Astrocyte (in vitro differentiated cells and primary cell): Measurements from ENCODE around the gene PAX3. TPM values are rescaled to one million over a fixed set of nuclear protein-coding genes. Genes with fewer than 3 reads are reported as not detected.

ENCODE experiments used
- DNase-seq: peaks from one replicate; pipeline ENCODE4 v3.0.0-alpha.2; 2010; ENCODE audit warnings: low read depth
- FAIRE-seq: peaks from 2 replicates; lab custom pipeline; 2011; peaks lifted over from hg19 to GRCh38; lab: Jason Lieb, UNC
- H2AFZ ChIP-seq: 2 replicates; pipeline ENCODE4 v1.6.0; 2012; ENCODE audit warnings: low read depth, low read length, inconsistent platforms
- H3K27ac ChIP-seq: 2 replicates; pipeline ENCODE4 v1.5.1; 2011; ENCODE audit warnings: low read depth, low read length, inconsistent platforms
- H3K27me3 ChIP-seq: 2 replicates; pipeline ENCODE4 v1.6.0; 2011; ENCODE audit warnings: low read length, inconsistent platforms; ENCODE audit not compliant: insufficient read depth
- H3K36me3 ChIP-seq: 2 replicates; pipeline ENCODE4 v1.5.1; 2011; ENCODE audit warnings: low read length, inconsistent platforms; ENCODE audit not compliant: insufficient read depth
- H3K4me1 ChIP-seq: 2 replicates; pipeline ENCODE4 v1.5.1; 2011; ENCODE audit warnings: low read length, inconsistent platforms; ENCODE audit not compliant: insufficient read depth
- H3K4me2 ChIP-seq: 2 replicates; pipeline ENCODE4 v1.6.0; 2012; ENCODE audit warnings: low read length, inconsistent platforms
- H3K4me3 ChIP-seq: 2 replicates; pipeline ENCODE4 v1.5.1; 2011; ENCODE audit warnings: low read depth, mild to moderate bottlenecking, low read length, inconsistent platforms; ENCODE audit not compliant: insufficient read depth
- H3K79me2 ChIP-seq: 2 replicates; pipeline ENCODE4 v1.6.0; 2012; ENCODE audit warnings: mild to moderate bottlenecking, low read length, inconsistent platforms; ENCODE audit not compliant: insufficient read depth
- H3K9ac ChIP-seq: 2 replicates; pipeline ENCODE4 v1.6.0; 2012; ENCODE audit warnings: mild to moderate bottlenecking, low read length, inconsistent platforms
- H3K9me3 ChIP-seq: 2 replicates; pipeline ENCODE4 v1.5.1; 2012; ENCODE audit warnings: low read depth, mild to moderate bottlenecking, low read length, inconsistent platforms; ENCODE audit not compliant: insufficient read depth
- H4K20me1 ChIP-seq: 2 replicates; pipeline ENCODE4 v1.6.0; 2012; ENCODE audit warnings: low read length, inconsistent platforms; ENCODE audit not compliant: insufficient read depth
- H3K27ac Mint-ChIP-seq: one replicate; pipeline ENCODE4 v1.8.0; 2021; ENCODE audit warnings: mild to moderate bottlenecking, mixed read lengths; ENCODE audit not compliant: unreplicated experiment
- H3K27me3 Mint-ChIP-seq: one replicate; pipeline ENCODE4 v1.8.0; 2021; ENCODE audit warnings: low read depth, mixed read lengths; ENCODE audit not compliant: unreplicated experiment
- H3K36me3 Mint-ChIP-seq: one replicate; pipeline ENCODE4 v1.8.0; 2021; ENCODE audit warnings: low read depth, mixed read lengths; ENCODE audit not compliant: unreplicated experiment
- H3K4me1 Mint-ChIP-seq: one replicate; pipeline ENCODE4 v1.8.0; 2021; ENCODE audit warnings: low read depth, mixed read lengths; ENCODE audit not compliant: unreplicated experiment
- H3K4me3 Mint-ChIP-seq: one replicate; pipeline ENCODE4 v1.8.0; 2021; ENCODE audit warnings: mild to moderate bottlenecking, moderate library complexity, mixed read lengths; ENCODE audit not compliant: unreplicated experiment
- H3K9me3 Mint-ChIP-seq: one replicate; pipeline ENCODE4 v1.8.0; 2021; ENCODE audit warnings: mild to moderate bottlenecking, mixed read lengths; ENCODE audit not compliant: unreplicated experiment
- CTCF ChIP-seq: IDR thresholded peaks from 2 replicates; pipeline ENCODE4 v1.5.1; 2011; ENCODE audit warnings: low read depth, mild to moderate bottlenecking, inconsistent platforms, low read length, moderate library complexity; ENCODE audit not compliant: insufficient read depth
- EZH2 ChIP-seq: IDR thresholded peaks from 2 replicates; pipeline ENCODE4 v1.6.1; 2012; ENCODE audit warnings: mild to moderate bottlenecking, low read length, inconsistent platforms; ENCODE audit not compliant: insufficient read depth
- total RNA-seq: library from RNA; stranded (reverse); gene quantifications from 2 replicates; pipeline ENCODE4 v1.2.1, GENCODE V29; 2021

PAX3 gene
- total RNA-seq, 1 donor from 2014 or later = not detected

- Histone ChIP-seq H3K9me3 (no peaks in the 10 kb centered on the region), H3K9ac (no peak overlapping the region), H3K27me3 (peaks cover 59% of the 10 kb centered on the region), H2AFZ (peak overlapping the region; percentile 68), H3K79me2 (no peaks in the 10 kb centered on the region), H3K27ac (no peak overlapping the region), H3K36me3 (no peaks in the 10 kb centered on the region), H4K20me1 (no peaks in the 10 kb centered on the region), H3K4me3 (peak overlapping the region; percentile 43), H3K4me1 (peaks cover 5% of the 10 kb centered on the region), H3K4me2 (peak overlapping the region; percentile 84)
- DNase-seq (no peak), FAIRE-seq (no peak)
- Mint-ChIP-seq H3K36me3 (no peaks in the 10 kb centered on the region), H3K27ac (peak overlapping the region; percentile 81), H3K27me3 (peaks cover 66% of the 10 kb centered on the region), H3K9me3 (peaks cover 2% of the 10 kb centered on the region), H3K4me1 (peaks cover 8% of the 10 kb centered on the region), H3K4me3 (peak overlapping the region; percentile 87)
- TF ChIP-seq CTCF (no peak), EZH2 (no peak)
These were observed 21.0 kb upstream of the PAX3 start for GRCh38 chr2:222319586-222320435.

- H3K4me3 Mint-ChIP-seq = peak overlapping the region; percentile 80
- Histone ChIP-seq H3K4me1 (peaks cover 5% of the 10 kb centered on the region), H3K9me3 (no peaks in the 10 kb centered on the region), H4K20me1 (no peaks in the 10 kb centered on the region), H3K36me3 (no peaks in the 10 kb centered on the region), H3K27ac (no peak overlapping the region), H3K9ac (no peak overlapping the region), H3K79me2 (no peaks in the 10 kb centered on the region), H3K4me2 (peak overlapping the region; percentile 85), H2AFZ (peak overlapping the region; percentile 74), H3K4me3 (peak overlapping the region; percentile 54), H3K27me3 (peaks cover 62% of the 10 kb centered on the region)
- H3K36me3 Mint-ChIP-seq = no peaks in the 10 kb centered on the region
- H3K9me3 Mint-ChIP-seq = peaks cover 2% of the 10 kb centered on the region
- H3K27me3 Mint-ChIP-seq = peaks cover 66% of the 10 kb centered on the region
- no peak overlapping the region for H3K27ac Mint-ChIP-seq
- no peak for DNase-seq
- TF ChIP-seq CTCF (no peak), EZH2 (peak; percentile 79)
- peaks cover 8% of the 10 kb centered on the region for H3K4me1 Mint-ChIP-seq
- FAIRE-seq = no peak
These were observed 20.2 kb upstream of the PAX3 start for GRCh38 chr2:222318712-222319585.
